Measurements from ENCODE around the gene SKOR1.

The SKOR1 gene

GRCh38 chr15:67820122-67820991 lies 5.0 kb upstream of the SKOR1 start:
- DNase-seq: no peak

- DNase-seq: peak; percentile 26 to 41
Observed at GRCh38 chr15:67820992-67821783, 4.1 kb upstream of the SKOR1 start.

GRCh38 chr15:67821784-67822440 lies 3.4 kb upstream of the SKOR1 start:
- no peak for DNase-seq

GRCh38 chr15:67822537-67823313 lies 2.6 kb upstream of the SKOR1 start:
- DNase-seq: no peak

GRCh38 chr15:67823314-67824196 lies 1.8 kb upstream of the SKOR1 start:
- no peak for DNase-seq

GRCh38 chr15:67824197-67824968 lies 926 bp upstream of the SKOR1 start:
- DNase-seq: no peak

- no peak for DNase-seq
Observed at GRCh38 chr15:67825881-67826716, 790 bp downstream of the SKOR1 start.

- no peak for DNase-seq
Observed at GRCh38 chr15:67826717-67827561, 1.6 kb downstream of the SKOR1 start.

GRCh38 chr15:67827562-67828277 lies 2.4 kb downstream of the SKOR1 start:
- DNase-seq: no peak

- no peak for DNase-seq
Observed at GRCh38 chr15:67828278-67828968, 3.1 kb downstream of the SKOR1 start.

GRCh38 chr15:67828969-67829646 lies 3.8 kb downstream of the SKOR1 start:
- DNase-seq: no peak

GRCh38 chr15:67829647-67830504 lies 4.6 kb downstream of the SKOR1 start:
- DNase-seq: no peak

- DNase-seq: no peak
Observed at GRCh38 chr15:67831363-67831762, 6.1 kb downstream of the SKOR1 start.

GRCh38 chr15:67832031-67832551 lies 6.8 kb downstream of the SKOR1 start:
- no peak for DNase-seq
